HEK293T (cell line): ENCODE results near the gene SLC26A8.

ENCODE experiments used
- CTCF ChIA-PET: fragments of 350-600 bp; formaldehyde crosslinking; extraction: SDS; loops from one replicate; lab custom pipeline; 2021; ENCODE audit warnings: antibody characterized with exemption, inconsistent platforms; lab: Yijun Ruan, JAX
- POLR2A ChIA-PET: fragments of 350-600 bp; formaldehyde crosslinking; extraction: SDS; loops from one replicate; lab custom pipeline; 2020; ENCODE audit warnings: antibody characterized with exemption, inconsistent platforms; lab: Yijun Ruan, JAX
- DNase-seq: peaks from one replicate; pipeline ENCODE4 v3.0.0; 2012; ENCODE audit warnings: mixed read lengths; ENCODE audit errors: extremely low spot score
- ARNT ChIP-seq: fragments of 450-650 bp; IDR thresholded peaks from 2 replicates; pipeline ENCODE4 v1.6.1; 2017; ENCODE audit warnings: mild to moderate bottlenecking
- BHLHE40 ChIP-seq: fragments of 450-650 bp; IDR thresholded peaks from 2 replicates; pipeline ENCODE4 v1.6.1; 2016; ENCODE audit warnings: mild to moderate bottlenecking, moderate library complexity, borderline replicate concordance
- CTBP1 ChIP-seq: fragments of 450-650 bp; IDR thresholded peaks from 2 replicates; pipeline ENCODE4 v1.6.1; 2016; ENCODE audit warnings: borderline replicate concordance
- ELF4 ChIP-seq: fragments of 450-650 bp; IDR thresholded peaks from 2 replicates; pipeline ENCODE4 v1.6.1; 2017; ENCODE audit warnings: antibody characterized with exemption
- FOXA1 ChIP-seq: fragments of 450-650 bp; IDR thresholded peaks from 2 replicates; pipeline ENCODE4 v1.6.1; 2016; ENCODE audit warnings: mild to moderate bottlenecking
- FOXK2 ChIP-seq: fragments of 450-650 bp; IDR thresholded peaks from 2 replicates; pipeline ENCODE4 v1.6.1; 2016; ENCODE audit warnings: mild to moderate bottlenecking
- FOXM1 ChIP-seq: fragments of 450-650 bp; IDR thresholded peaks from 2 replicates; pipeline ENCODE4 v1.6.1; 2017; ENCODE audit warnings: mild to moderate bottlenecking, borderline replicate concordance
- HDGF ChIP-seq: fragments of 450-650 bp; IDR thresholded peaks from 2 replicates; pipeline ENCODE4 v1.6.1; 2017; ENCODE audit warnings: antibody characterized with exemption, borderline replicate concordance
- L3MBTL2 ChIP-seq: fragments of 450-650 bp; conservative IDR thresholded peaks from 2 replicates; pipeline ENCODE4 v1.6.1; 2016; ENCODE audit warnings: mild to moderate bottlenecking
- LEF1 ChIP-seq: fragments of 450-650 bp; IDR thresholded peaks from 2 replicates; pipeline ENCODE4 v1.6.1; 2017; ENCODE audit warnings: mild to moderate bottlenecking, borderline replicate concordance
- NFRKB ChIP-seq: fragments of 450-650 bp; IDR thresholded peaks from 2 replicates; pipeline ENCODE4 v1.6.1; 2016; ENCODE audit warnings: mild to moderate bottlenecking, moderate library complexity
- SP1 ChIP-seq: fragments of 450-650 bp; IDR thresholded peaks from 2 replicates; pipeline ENCODE4 v1.6.1; 2017
- SUZ12 ChIP-seq: fragments of 450-650 bp; IDR thresholded peaks from 2 replicates; pipeline ENCODE4 v1.6.1; 2016; ENCODE audit warnings: mild to moderate bottlenecking
- TARDBP ChIP-seq: fragments of 450-650 bp; IDR thresholded peaks from 2 replicates; pipeline ENCODE4 v1.6.1; 2016
- ZNF384 ChIP-seq: fragments of 450-650 bp; IDR thresholded peaks from 2 replicates; pipeline ENCODE4 v1.6.1; 2016
- TF ChIP-seq, protein P1 (sequence below): fragments of 450-650 bp; IDR thresholded peaks from 2 replicates; pipeline ENCODE4 v1.6.1; 2016

The SLC26A8 gene

DNA sequence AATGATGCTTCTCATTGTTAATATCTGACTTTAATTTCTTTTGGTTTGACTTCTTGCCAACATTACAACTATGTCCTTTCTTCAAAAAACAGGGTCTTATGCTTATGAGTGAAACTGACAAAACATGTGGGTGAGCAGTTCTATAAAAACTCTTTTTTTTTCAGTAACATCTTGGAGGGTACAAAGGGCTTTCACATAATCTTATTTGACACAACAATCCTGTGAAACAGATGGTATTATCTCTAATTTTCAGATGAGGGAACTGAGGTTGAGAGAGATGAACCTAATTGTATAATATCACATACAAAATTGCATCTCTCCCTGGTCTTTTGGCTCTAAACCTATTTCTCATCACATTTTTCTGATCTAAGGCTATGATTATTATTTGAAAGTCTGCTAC, 41.5 kb upstream of the SLC26A8 start:
- no peak for TF ChIP-seq TARDBP
- no peak for TF ChIP-seq FOXK2
- TF ChIP-seq SP1: no peak
- no peak for TF ChIP-seq ZNF384
- no peak for TF ChIP-seq L3MBTL2
- TF ChIP-seq ELF4: no peak
- TF ChIP-seq, protein P1, sequence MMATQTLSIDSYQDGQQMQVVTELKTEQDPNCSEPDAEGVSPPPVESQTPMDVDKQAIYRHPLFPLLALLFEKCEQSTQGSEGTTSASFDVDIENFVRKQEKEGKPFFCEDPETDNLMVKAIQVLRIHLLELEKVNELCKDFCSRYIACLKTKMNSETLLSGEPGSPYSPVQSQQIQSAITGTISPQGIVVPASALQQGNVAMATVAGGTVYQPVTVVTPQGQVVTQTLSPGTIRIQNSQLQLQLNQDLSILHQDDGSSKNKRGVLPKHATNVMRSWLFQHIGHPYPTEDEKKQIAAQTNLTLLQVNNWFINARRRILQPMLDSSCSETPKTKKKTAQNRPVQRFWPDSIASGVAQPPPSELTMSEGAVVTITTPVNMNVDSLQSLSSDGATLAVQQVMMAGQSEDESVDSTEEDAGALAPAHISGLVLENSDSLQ: no peak
- no peak for TF ChIP-seq LEF1
- TF ChIP-seq CTBP1: no peak
- no peak for TF ChIP-seq BHLHE40
- TF ChIP-seq FOXA1: no peak
- no peak for TF ChIP-seq FOXM1
- no peak for TF ChIP-seq SUZ12
- TF ChIP-seq ARNT: no peak
- TF ChIP-seq HDGF: no peak
- no peak for TF ChIP-seq NFRKB
- ChIA-PET CTCF (interaction anchor here (0.6 to 1.5 kb wide), 2 partner anchors 29 to 291 kb away, joined by 4 to 7 read pairs; no protein-coding TSS in a partner anchor), POLR2A (interaction anchor here (3.0 kb wide), 1 partner anchor 38 kb away, joined by 20 read pairs; the partner anchor contains the start of gene MAPK14)
- DNase-seq: no peak

DNA sequence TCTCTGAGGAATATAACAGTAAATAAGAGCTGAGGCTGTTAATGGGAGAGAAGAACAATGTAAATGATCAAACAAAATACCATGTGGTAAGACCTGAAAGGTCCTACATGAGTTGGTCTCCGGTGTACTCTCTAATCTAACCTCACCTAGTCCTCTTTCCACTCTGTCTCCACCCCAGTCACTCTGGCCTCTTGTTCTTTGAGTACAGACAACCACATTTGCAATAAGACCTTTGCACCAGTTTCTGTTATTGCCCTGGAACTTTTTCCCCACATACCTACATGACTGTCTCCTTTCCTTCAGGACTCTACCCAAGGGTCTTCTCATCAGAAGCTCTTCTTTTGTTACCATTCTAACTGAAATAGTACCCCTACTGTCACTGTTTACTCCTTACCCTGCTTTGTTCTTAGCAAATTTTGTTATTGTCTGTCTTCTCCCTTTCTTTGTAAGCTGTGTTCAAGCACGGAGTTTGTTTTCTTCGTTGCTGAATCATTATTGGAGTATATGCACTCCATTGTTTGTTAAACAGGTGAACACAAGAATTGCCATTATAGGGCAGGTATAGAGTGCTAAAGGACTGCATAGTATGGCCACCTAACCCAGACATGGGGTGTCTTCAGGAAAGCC, 40.4 kb upstream of the SLC26A8 start:
- ChIA-PET POLR2A (interaction anchor here (3.0 kb wide), 1 partner anchor 37 kb away, joined by 20 read pairs; the partner anchor contains the start of gene MAPK14), CTCF (interaction anchor here (0.6 to 1.5 kb wide), 2 partner anchors 30 to 290 kb away, joined by 4 to 7 read pairs; no protein-coding TSS in a partner anchor)
- DNase-seq: no peak
- TF ChIP-seq TARDBP: no peak
- TF ChIP-seq HDGF: no peak
- no peak for TF ChIP-seq NFRKB
- no peak for TF ChIP-seq FOXK2
- TF ChIP-seq CTBP1: no peak
- no peak for TF ChIP-seq FOXM1
- no peak for TF ChIP-seq SUZ12
- no peak for TF ChIP-seq BHLHE40
- TF ChIP-seq L3MBTL2: no peak
- no peak for TF ChIP-seq FOXA1
- TF ChIP-seq, protein P1: no peak
- no peak for TF ChIP-seq ZNF384
- no peak for TF ChIP-seq SP1

DNA sequence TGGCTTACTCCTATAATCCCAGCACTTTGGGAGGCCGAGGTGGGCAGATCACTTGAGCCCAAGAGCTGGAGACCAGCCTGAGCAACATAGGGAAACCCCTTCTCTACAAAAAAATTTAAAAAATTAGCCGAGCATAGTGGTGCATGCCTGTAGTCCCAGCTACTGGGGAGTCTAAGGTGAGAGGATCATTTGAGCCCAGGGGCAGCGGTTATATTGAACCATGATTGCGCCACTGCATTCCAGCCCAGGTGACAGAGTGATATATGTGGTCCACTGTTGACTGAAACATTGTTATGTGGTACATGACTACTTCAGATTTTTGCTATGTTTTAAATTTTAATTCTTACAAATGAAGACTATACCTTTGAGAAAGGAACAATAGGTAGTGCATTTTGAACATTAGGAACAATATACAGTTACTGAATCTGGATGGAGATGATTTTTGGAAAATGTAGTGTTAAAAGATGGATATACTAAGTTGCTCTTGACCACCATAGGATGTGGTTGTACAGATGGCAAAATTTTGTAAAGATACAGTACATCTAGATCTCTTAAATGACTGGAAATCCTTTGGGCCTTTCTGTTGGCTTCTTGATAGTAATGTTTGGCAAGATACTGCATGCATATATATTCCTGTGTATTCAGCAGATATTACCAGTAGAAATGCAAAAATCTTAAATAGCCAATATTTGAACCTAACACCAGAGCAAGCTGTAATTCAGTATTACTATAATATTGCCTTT, 39.0 kb upstream of the SLC26A8 start:
- no peak for DNase-seq
- no peak for TF ChIP-seq FOXK2
- TF ChIP-seq SP1: no peak
- no peak for TF ChIP-seq CTBP1
- TF ChIP-seq NFRKB: no peak
- POLR2A ChIA-PET: no interaction called here
- CTCF ChIA-PET: no interaction called here

DNA sequence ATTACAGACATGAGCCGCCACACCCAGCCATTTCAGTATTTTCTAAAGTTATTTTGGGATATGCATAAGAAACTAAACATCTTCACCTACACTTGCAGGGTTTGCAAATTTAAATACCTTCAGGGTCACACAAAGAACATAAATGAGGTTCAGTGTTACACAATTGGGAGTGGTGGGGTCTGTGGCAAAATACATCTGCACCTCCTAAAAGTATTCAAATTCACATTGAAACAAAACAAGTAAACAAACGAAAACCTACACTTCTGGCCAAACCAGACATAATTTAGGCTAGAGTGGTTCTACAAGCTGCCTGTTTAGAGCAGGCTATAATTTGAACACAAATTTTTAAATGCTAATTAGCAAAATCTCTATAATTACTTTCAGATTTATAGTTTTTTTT, 37.8 kb upstream of the SLC26A8 start:
- TF ChIP-seq SP1 (no peak), BHLHE40 (no peak), L3MBTL2 (no peak), ZNF384 (no peak), FOXM1 (no peak), FOXK2 (no peak), NFRKB (no peak), ARNT (no peak), LEF1 (no peak), ELF4 (no peak), SUZ12 (no peak), HDGF (no peak), CTBP1 (no peak), FOXA1 (no peak), TARDBP (no peak)
- TF ChIP-seq, protein P1: no peak
- no peak for DNase-seq
- ChIA-PET POLR2A (no interaction called here), CTCF (no interaction called here)

DNA sequence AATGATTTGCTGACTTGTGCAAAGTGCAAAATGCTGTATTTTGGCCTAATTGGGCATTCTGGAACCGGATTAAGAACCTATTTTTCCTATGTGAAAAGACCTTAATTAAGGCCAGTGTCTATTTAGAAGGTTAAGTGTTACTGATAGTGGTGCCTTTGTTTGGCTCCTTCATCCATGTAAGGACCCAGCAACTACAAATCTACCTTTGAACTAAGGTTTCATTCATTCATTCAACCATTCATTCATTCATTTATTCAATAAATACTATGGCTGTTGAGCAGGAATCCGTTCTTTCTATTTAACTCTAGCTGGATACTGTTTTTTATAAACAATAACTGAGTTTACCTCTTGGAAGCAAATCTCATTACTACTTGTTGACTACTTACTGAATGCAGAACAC, 36.8 kb upstream of the SLC26A8 start:
- DNase-seq: no peak
- POLR2A ChIA-PET: no interaction called here
- CTCF ChIA-PET: no interaction called here
- TF ChIP-seq SUZ12 (no peak), BHLHE40 (no peak), CTBP1 (no peak), FOXA1 (no peak), ELF4 (no peak), SP1 (no peak), L3MBTL2 (no peak), ARNT (no peak), LEF1 (no peak), NFRKB (no peak)
- TF ChIP-seq, protein P1: no peak
